ENCODE measurements around the gene SCARB1.

The SCARB1 gene

GRCh38 chr12:124821252-124822200 is 42.1 kb downstream of the SCARB1 start:
- H3K79me2 ChIP-seq (ENCODE audit: insufficient read depth, low read length): no peaks in the 10 kb centered on the region

GRCh38 chr12:124820199-124820598 is 43.5 kb downstream of the SCARB1 start:
- 0 out of 2 replicates have a peak, but pooled peaks cover 14% of the 10 kb centered on the region for H3K27me3 ChIP-seq (ENCODE audit: insufficient read depth, low read length)
- H3K9ac ChIP-seq (ENCODE audit: low read length): no peak overlapping the region
- H3K27ac ChIP-seq (ENCODE audit: low read depth, low read length, poor library complexity, severe bottlenecking): no peak overlapping the region
- no peaks in the 10 kb centered on the region for H3K79me2 ChIP-seq (ENCODE audit: insufficient read depth, low read length)
- H3K4me1 ChIP-seq (ENCODE audit: insufficient read depth, low read length, severe bottlenecking): no peaks in the 10 kb centered on the region
- TF ChIP-seq, protein P1, sequence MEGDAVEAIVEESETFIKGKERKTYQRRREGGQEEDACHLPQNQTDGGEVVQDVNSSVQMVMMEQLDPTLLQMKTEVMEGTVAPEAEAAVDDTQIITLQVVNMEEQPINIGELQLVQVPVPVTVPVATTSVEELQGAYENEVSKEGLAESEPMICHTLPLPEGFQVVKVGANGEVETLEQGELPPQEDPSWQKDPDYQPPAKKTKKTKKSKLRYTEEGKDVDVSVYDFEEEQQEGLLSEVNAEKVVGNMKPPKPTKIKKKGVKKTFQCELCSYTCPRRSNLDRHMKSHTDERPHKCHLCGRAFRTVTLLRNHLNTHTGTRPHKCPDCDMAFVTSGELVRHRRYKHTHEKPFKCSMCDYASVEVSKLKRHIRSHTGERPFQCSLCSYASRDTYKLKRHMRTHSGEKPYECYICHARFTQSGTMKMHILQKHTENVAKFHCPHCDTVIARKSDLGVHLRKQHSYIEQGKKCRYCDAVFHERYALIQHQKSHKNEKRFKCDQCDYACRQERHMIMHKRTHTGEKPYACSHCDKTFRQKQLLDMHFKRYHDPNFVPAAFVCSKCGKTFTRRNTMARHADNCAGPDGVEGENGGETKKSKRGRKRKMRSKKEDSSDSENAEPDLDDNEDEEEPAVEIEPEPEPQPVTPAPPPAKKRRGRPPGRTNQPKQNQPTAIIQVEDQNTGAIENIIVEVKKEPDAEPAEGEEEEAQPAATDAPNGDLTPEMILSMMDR (IDR thresholded peaks at IDR 0.05; ENCODE audit: low read length): no peak
- no peak for TF ChIP-seq EZH2 (IDR thresholded peaks at IDR 0.05; ENCODE audit: borderline replicate concordance, low read length)
- H3K4me3 ChIP-seq (ENCODE audit: low read depth, low read length, poor library complexity, severe bottlenecking): no peak overlapping the region
- H4K20me1 ChIP-seq (ENCODE audit: insufficient read depth, low read length): no peaks in the 10 kb centered on the region
- H3K4me2 ChIP-seq (ENCODE audit: low read length): no peak overlapping the region
- H3K9me3 ChIP-seq (ENCODE audit: low read length): no peaks in the 10 kb centered on the region
- no peaks in the 10 kb centered on the region for H3K9me2 ChIP-seq (ENCODE audit: low read depth, low read length)
- no peaks in the 10 kb centered on the region for H3F3A ChIP-seq (ENCODE audit: insufficient read depth, low read length)
- no peaks in the 10 kb centered on the region for H3K36me3 ChIP-seq (ENCODE audit: insufficient read depth, low read length)
- no peak overlapping the region for H2AFZ ChIP-seq (ENCODE audit: low read length)

More at GRCh38 chr12:124821252-124822200, 42.1 kb downstream of the SCARB1 start:
- Histone ChIP-seq H3K9me3 (ENCODE audit: low read length) (no peaks in the 10 kb centered on the region), H3K27me3 (ENCODE audit: insufficient read depth, low read length) (0 out of 2 replicates have a peak, but pooled peaks cover 14% of the 10 kb centered on the region), H3K4me2 (ENCODE audit: low read length) (no peak overlapping the region), H3K4me1 (ENCODE audit: insufficient read depth, low read length, severe bottlenecking) (no peaks in the 10 kb centered on the region), H3K4me3 (ENCODE audit: low read depth, low read length, poor library complexity, severe bottlenecking) (no peak overlapping the region), H3K27ac (ENCODE audit: low read depth, low read length, poor library complexity, severe bottlenecking) (no peak overlapping the region), H3K36me3 (ENCODE audit: insufficient read depth, low read length) (no peaks in the 10 kb centered on the region), H3F3A (ENCODE audit: insufficient read depth, low read length) (no peaks in the 10 kb centered on the region), H3K9me2 (ENCODE audit: low read depth, low read length) (no peaks in the 10 kb centered on the region), H3K9ac (ENCODE audit: low read length) (no peak overlapping the region), H2AFZ (ENCODE audit: low read length) (no peak overlapping the region), H4K20me1 (ENCODE audit: insufficient read depth, low read length) (no peaks in the 10 kb centered on the region)
- no peak for TF ChIP-seq EZH2 (IDR thresholded peaks at IDR 0.05; ENCODE audit: borderline replicate concordance, low read length)
- TF ChIP-seq, protein P1 (IDR thresholded peaks at IDR 0.05; ENCODE audit: low read length): no peak

GRCh38 chr12:124819525-124819924 is 44.1 kb downstream of the SCARB1 start:
- Histone ChIP-seq H4K20me1 (ENCODE audit: insufficient read depth, low read length) (no peaks in the 10 kb centered on the region), H3K27ac (ENCODE audit: low read depth, low read length, poor library complexity, severe bottlenecking) (no peak overlapping the region), H2AFZ (ENCODE audit: low read length) (no peak overlapping the region), H3K9me2 (ENCODE audit: low read depth, low read length) (no peaks in the 10 kb centered on the region), H3K27me3 (ENCODE audit: insufficient read depth, low read length) (0 out of 2 replicates have a peak, but pooled peaks cover 14% of the 10 kb centered on the region), H3K9me3 (ENCODE audit: low read length) (no peaks in the 10 kb centered on the region), H3K9ac (ENCODE audit: low read length) (no peak overlapping the region), H3K4me1 (ENCODE audit: insufficient read depth, low read length, severe bottlenecking) (no peaks in the 10 kb centered on the region), H3K79me2 (ENCODE audit: insufficient read depth, low read length) (no peaks in the 10 kb centered on the region), H3K4me3 (ENCODE audit: low read depth, low read length, poor library complexity, severe bottlenecking) (no peak overlapping the region), H3K4me2 (ENCODE audit: low read length) (no peak overlapping the region), H3F3A (ENCODE audit: insufficient read depth, low read length) (no peaks in the 10 kb centered on the region), H3K36me3 (ENCODE audit: insufficient read depth, low read length) (no peaks in the 10 kb centered on the region)
- no peak for TF ChIP-seq EZH2 (IDR thresholded peaks at IDR 0.05; ENCODE audit: borderline replicate concordance, low read length)
- TF ChIP-seq, protein P1 (IDR thresholded peaks at IDR 0.05; ENCODE audit: low read length): no peak
